ENCODE measurements around the gene SYT2. TPM values are rescaled to one million over a fixed set of nuclear protein-coding genes. Genes with fewer than 3 reads are reported as not detected.

Gene SYT2
- total and polyA plus RNA-seq, 5 donors from 2014 or later: 0.05 TPM; not detected in 3

GRCh38 chr1:202567738-202568137 is 142.5 kb downstream of the SYT2 start:
- Histone ChIP-seq H3K27ac (ENCODE audit: insufficient read depth, low read length, poor library complexity, severe bottlenecking) (no peak overlapping the region), H3K36me3 (ENCODE audit: control insufficient read depth, insufficient read depth, low read length) (peaks cover 12% of the 10 kb centered on the region), H3K4me1 (ENCODE audit: control insufficient read depth, insufficient read depth, low read length, poor library complexity, severe bottlenecking) (peaks cover 24% of the 10 kb centered on the region), H3K4me3 (ENCODE audit: low read depth, low read length) (no peak overlapping the region), H3K9me3 (ENCODE audit: control insufficient read depth in 2 of 2, low read length in 2 of 2) (no peaks in the 10 kb centered on the region), H3K27me3 (ENCODE audit: control insufficient read depth, insufficient read depth, low read length) (no peaks in the 10 kb centered on the region)
- Mint-ChIP-seq H3K4me3 (no peak overlapping the region), H3K27me3 (no peaks in the 10 kb centered on the region), H3K9me3 (no peaks in the 10 kb centered on the region), H3K4me1 (peaks cover 20 to 44% (median 31%) of the 10 kb centered on the region in 4 donors), H3K27ac (no peak overlapping the region), H3K36me3 (peaks cover 35% of the 10 kb centered on the region)
- ATAC-seq (ENCODE audit: low read depth in 2 of 2): no peak
- no peak for DNase-seq

- Mint-ChIP-seq H3K27ac (peak overlapping the region in 2 of 3 donors; percentile 32 to 75), H3K27me3 (no peaks in the 10 kb centered on the region), H3K36me3 (peaks cover 41% of the 10 kb centered on the region), H3K4me3 (peak overlapping the region in 2 of 4 donors; percentile 6 to 76), H3K9me3 (no peaks in the 10 kb centered on the region), H3K4me1 (peaks cover 20 to 44% (median 30%) of the 10 kb centered on the region in 4 donors)
- peak in 2 of 3 donors; percentile 7 to 75 for DNase-seq
- peak; percentile 73 for ATAC-seq (ENCODE audit: low read depth in 2 of 2)
- H3K27me3 ChIP-seq (ENCODE audit: control insufficient read depth, insufficient read depth, low read length): no peaks in the 10 kb centered on the region
- no peaks in the 10 kb centered on the region for H3K9me3 ChIP-seq (ENCODE audit: control insufficient read depth in 2 of 2, low read length in 2 of 2)
- H3K27ac ChIP-seq (ENCODE audit: insufficient read depth, low read length, poor library complexity, severe bottlenecking): no peak overlapping the region
- H3K36me3 ChIP-seq (ENCODE audit: control insufficient read depth, insufficient read depth, low read length): peaks cover 11% of the 10 kb centered on the region
- H3K4me3 ChIP-seq (ENCODE audit: low read depth, low read length): peak overlapping the region; percentile 3
- H3K4me1 ChIP-seq (ENCODE audit: control insufficient read depth, insufficient read depth, low read length, poor library complexity, severe bottlenecking): peaks cover 24% of the 10 kb centered on the region
Measured at GRCh38 chr1:202565890-202566602, 144.2 kb downstream of the SYT2 start.

- ATAC-seq (ENCODE audit: low read depth in 2 of 2): no peak
- H3K27me3 ChIP-seq (ENCODE audit: control insufficient read depth, insufficient read depth, low read length): no peaks in the 10 kb centered on the region
- H3K27ac Mint-ChIP-seq: peak overlapping the region; percentile 32 to 55 (median 42)
Measured at GRCh38 chr1:202564958-202565495, 145.2 kb downstream of the SYT2 start.

DNA sequence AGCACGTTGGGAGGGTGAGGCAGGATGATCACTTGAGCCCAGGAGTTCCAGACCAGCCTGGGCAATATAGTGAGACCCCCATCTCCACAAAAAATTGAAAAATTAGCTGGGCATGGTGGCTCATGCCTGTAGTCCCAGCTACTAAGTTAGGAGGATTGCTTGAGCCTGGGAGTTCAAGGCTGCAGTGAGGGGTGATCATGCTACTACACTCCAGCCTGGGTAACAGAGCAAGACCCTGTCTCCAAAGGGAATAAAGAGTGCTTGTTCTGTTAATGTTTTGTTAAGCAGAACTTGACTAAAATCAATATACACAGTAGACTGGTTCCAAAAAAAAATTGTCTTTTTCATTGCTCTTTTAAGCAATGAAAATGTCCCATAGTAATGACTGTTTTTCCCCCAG is 146.4 kb downstream of the SYT2 start:
- Mint-ChIP-seq H3K9me3 (no peaks in the 10 kb centered on the region), H3K4me1 (peaks cover 20 to 44% (median 30%) of the 10 kb centered on the region in 4 donors), H3K4me3 (no peak overlapping the region), H3K27ac (peak overlapping the region in 2 of 3 donors; percentile 7 to 15), H3K27me3 (no peaks in the 10 kb centered on the region), H3K36me3 (peaks cover 37% of the 10 kb centered on the region)
- Histone ChIP-seq H3K27me3 (ENCODE audit: control insufficient read depth, insufficient read depth, low read length) (no peaks in the 10 kb centered on the region), H3K27ac (ENCODE audit: insufficient read depth, low read length, poor library complexity, severe bottlenecking) (no peak overlapping the region), H3K4me3 (ENCODE audit: low read depth, low read length) (no peak overlapping the region), H3K9me3 (ENCODE audit: control insufficient read depth in 2 of 2, low read length in 2 of 2) (no peaks in the 10 kb centered on the region), H3K36me3 (ENCODE audit: control insufficient read depth, insufficient read depth, low read length) (peaks cover 5% of the 10 kb centered on the region), H3K4me1 (ENCODE audit: control insufficient read depth, insufficient read depth, low read length, poor library complexity, severe bottlenecking) (peaks cover 24% of the 10 kb centered on the region)
- no peak for ATAC-seq (ENCODE audit: low read depth in 2 of 2)
- DNase-seq: no peak

More at GRCh38 chr1:202564958-202565495, 145.2 kb downstream of the SYT2 start:
- peaks cover 41% of the 10 kb centered on the region for H3K36me3 Mint-ChIP-seq
- DNase-seq: no peak
- no peaks in the 10 kb centered on the region for H3K9me3 Mint-ChIP-seq
- H3K27me3 Mint-ChIP-seq: no peaks in the 10 kb centered on the region
- Histone ChIP-seq H3K36me3 (ENCODE audit: control insufficient read depth, insufficient read depth, low read length) (peaks cover 8% of the 10 kb centered on the region), H3K4me3 (ENCODE audit: low read depth, low read length) (no peak overlapping the region), H3K4me1 (ENCODE audit: control insufficient read depth, insufficient read depth, low read length, poor library complexity, severe bottlenecking) (peaks cover 24% of the 10 kb centered on the region), H3K27ac (ENCODE audit: insufficient read depth, low read length, poor library complexity, severe bottlenecking) (no peak overlapping the region), H3K9me3 (ENCODE audit: control insufficient read depth in 2 of 2, low read length in 2 of 2) (no peaks in the 10 kb centered on the region)
- H3K4me1 Mint-ChIP-seq: peaks cover 20 to 44% (median 30%) of the 10 kb centered on the region in 4 donors
- peak overlapping the region in 1 of 4 donors; percentile 33 for H3K4me3 Mint-ChIP-seq

DNA sequence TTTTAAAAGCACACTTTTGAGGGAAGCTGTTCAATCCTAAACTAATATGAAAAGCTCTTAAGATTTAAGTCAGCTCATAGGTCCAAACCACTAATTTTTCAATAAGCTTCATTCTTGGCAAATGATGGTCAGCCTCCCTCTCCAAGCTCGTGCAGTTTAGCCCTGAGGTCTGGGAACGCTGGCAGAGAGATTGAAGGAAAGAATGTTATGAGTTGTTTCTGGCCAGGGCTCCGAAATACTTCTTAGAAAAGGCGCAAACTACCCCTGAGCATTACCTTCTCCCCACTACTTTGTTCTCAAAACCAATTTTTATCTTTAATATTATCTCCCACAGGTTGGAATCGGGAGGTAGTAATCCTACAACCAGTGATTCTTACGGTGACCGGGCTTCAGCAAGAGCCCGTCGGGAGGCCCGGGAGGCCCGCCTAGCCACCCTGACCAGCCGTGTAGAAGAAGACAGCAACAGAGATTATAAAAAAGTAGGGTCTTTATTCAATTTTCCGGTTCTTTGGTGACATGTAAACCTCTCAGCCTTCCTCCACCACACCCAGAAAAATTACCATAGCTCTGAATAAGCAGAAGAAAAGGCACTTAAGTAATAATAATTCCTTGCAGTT is 147.7 kb downstream of the SYT2 start:
- Histone ChIP-seq H3K4me3 (ENCODE audit: low read depth, low read length) (no peak overlapping the region), H3K27ac (ENCODE audit: insufficient read depth, low read length, poor library complexity, severe bottlenecking) (no peak overlapping the region), H3K36me3 (ENCODE audit: control insufficient read depth, insufficient read depth, low read length) (peaks cover 3% of the 10 kb centered on the region), H3K4me1 (ENCODE audit: control insufficient read depth, insufficient read depth, low read length, poor library complexity, severe bottlenecking) (peaks cover 24% of the 10 kb centered on the region), H3K27me3 (ENCODE audit: control insufficient read depth, insufficient read depth, low read length) (no peaks in the 10 kb centered on the region), H3K9me3 (ENCODE audit: control insufficient read depth in 2 of 2, low read length in 2 of 2) (no peaks in the 10 kb centered on the region)
- peaks cover 24% of the 10 kb centered on the region for H3K36me3 Mint-ChIP-seq
- peaks cover 20 to 34% (median 28%) of the 10 kb centered on the region in 4 donors for H3K4me1 Mint-ChIP-seq
- no peak for ATAC-seq (ENCODE audit: low read depth in 2 of 2)
- H3K4me3 Mint-ChIP-seq: no peak overlapping the region
- no peak overlapping the region for H3K27ac Mint-ChIP-seq
- no peak for DNase-seq
- no peaks in the 10 kb centered on the region for H3K9me3 Mint-ChIP-seq
- H3K27me3 Mint-ChIP-seq: no peaks in the 10 kb centered on the region

- H3K27me3 Mint-ChIP-seq: no peaks in the 10 kb centered on the region
- no peak overlapping the region for H3K27ac Mint-ChIP-seq
- H3K4me1 Mint-ChIP-seq: peaks cover 20 to 28% (median 25%) of the 10 kb centered on the region in 4 donors
- Histone ChIP-seq H3K4me3 (ENCODE audit: low read depth, low read length) (no peak overlapping the region), H3K27me3 (ENCODE audit: control insufficient read depth, insufficient read depth, low read length) (no peaks in the 10 kb centered on the region), H3K27ac (ENCODE audit: insufficient read depth, low read length, poor library complexity, severe bottlenecking) (no peak overlapping the region), H3K9me3 (ENCODE audit: control insufficient read depth in 2 of 2, low read length in 2 of 2) (no peaks in the 10 kb centered on the region), H3K36me3 (ENCODE audit: control insufficient read depth, insufficient read depth, low read length) (peaks cover 2% of the 10 kb centered on the region), H3K4me1 (ENCODE audit: control insufficient read depth, insufficient read depth, low read length, poor library complexity, severe bottlenecking) (peaks cover 19% of the 10 kb centered on the region)
- H3K9me3 Mint-ChIP-seq: no peaks in the 10 kb centered on the region
- peaks cover 19% of the 10 kb centered on the region for H3K36me3 Mint-ChIP-seq
- DNase-seq: peak in 1 of 3 donors; percentile 16
- H3K4me3 Mint-ChIP-seq: no peak overlapping the region
- no peak for ATAC-seq (ENCODE audit: low read depth in 2 of 2)
Measured at GRCh38 chr1:202561726-202562443, 148.4 kb downstream of the SYT2 start.

- Histone ChIP-seq H3K4me1 (ENCODE audit: control insufficient read depth, insufficient read depth, low read length, poor library complexity, severe bottlenecking) (peaks cover 15% of the 10 kb centered on the region), H3K36me3 (ENCODE audit: control insufficient read depth, insufficient read depth, low read length) (peaks cover 2% of the 10 kb centered on the region), H3K27me3 (ENCODE audit: control insufficient read depth, insufficient read depth, low read length) (no peaks in the 10 kb centered on the region), H3K9me3 (ENCODE audit: control insufficient read depth in 2 of 2, low read length in 2 of 2) (no peaks in the 10 kb centered on the region), H3K27ac (ENCODE audit: insufficient read depth, low read length, poor library complexity, severe bottlenecking) (no peak overlapping the region), H3K4me3 (ENCODE audit: low read depth, low read length) (no peak overlapping the region)
- Mint-ChIP-seq H3K27me3 (no peaks in the 10 kb centered on the region), H3K9me3 (no peaks in the 10 kb centered on the region), H3K4me3 (no peak overlapping the region), H3K36me3 (peaks cover 23% of the 10 kb centered on the region), H3K27ac (no peak overlapping the region), H3K4me1 (peaks cover 19 to 22% (median 21%) of the 10 kb centered on the region in 4 donors)
- ATAC-seq (ENCODE audit: low read depth in 2 of 2) (no peak), DNase-seq (no peak)
Measured at GRCh38 chr1:202561240-202561639, 149.0 kb downstream of the SYT2 start.

Measured in CD4-positive, CD25-positive, alpha-beta regulatory T cell (primary cell).